DND-41 (cell line): ENCODE measurements around the gene IFNAR1.
A peak's percentile ranks its signal among the peaks of the same experiment; 100 is the strongest.
"Not testable (repeated sequence)": the region's sequence is repeated elsewhere in the genome, so short reads cannot be mapped to it uniquely, and the experiment has no call there.

Source experiments
- ATAC-seq: fragments of 200-7000 bp; cut with Tn5 transposase; 3 replicates; pipeline ENCODE4 v1.9.1; 2021; ENCODE audit warnings: low read depth; ENCODE audit not compliant: insufficient read depth
- DNase-seq: peaks from one replicate; pipeline ENCODE4 v3.0.0-alpha.2; 2020
- H2AFZ ChIP-seq: 2 replicates; pipeline ENCODE4 v1.6.0; 2012; ENCODE audit warnings: low read depth, low read length
- H3K27ac ChIP-seq: 2 replicates; pipeline ENCODE4 v1.5.1; 2012; ENCODE audit warnings: low read length, inconsistent platforms
- H3K27me3 ChIP-seq: fragments of 200-600 bp; sonication (generic); 2 replicates; pipeline ENCODE4 v1.6.0; 2012; ENCODE audit warnings: low read length, mild to moderate bottlenecking, inconsistent platforms; ENCODE audit not compliant: insufficient read depth, poor library complexity
- H3K36me3 ChIP-seq: 2 replicates; pipeline ENCODE4 v1.5.1; 2012; ENCODE audit warnings: low read length, inconsistent platforms; ENCODE audit not compliant: insufficient read depth
- H3K4me1 ChIP-seq: 2 replicates; pipeline ENCODE4 v1.5.1; 2012; ENCODE audit warnings: mild to moderate bottlenecking, low read length; ENCODE audit not compliant: insufficient read depth
- H3K4me2 ChIP-seq: 2 replicates; pipeline ENCODE4 v1.6.0; 2012; ENCODE audit warnings: mild to moderate bottlenecking, moderate library complexity, low read length, inconsistent platforms; ENCODE audit not compliant: insufficient read depth
- H3K4me3 ChIP-seq, 2 experiments: fragments of 200-600 bp in 1 of 2; shearing (Covaris generic) in 1 of 2; 2 replicates each; pipeline ENCODE4 v1.5.1; 2012 to 2016; ENCODE audit warnings: inconsistent platforms in 2 of 2, low read length in 2 of 2, mild to moderate bottlenecking in 2 of 2, low read depth in 1 of 2, moderate library complexity in 1 of 2
- H3K79me2 ChIP-seq: 2 replicates; pipeline ENCODE4 v1.6.0; 2012; ENCODE audit warnings: low read length, inconsistent platforms; ENCODE audit not compliant: insufficient read depth
- H3K9ac ChIP-seq: 2 replicates; pipeline ENCODE4 v1.6.0; 2012; ENCODE audit warnings: low read depth, mild to moderate bottlenecking, inconsistent platforms, low read length, moderate library complexity
- H3K9me3 ChIP-seq: 2 replicates; pipeline ENCODE4 v1.5.1; 2012; ENCODE audit warnings: low read length, moderate library complexity, mild to moderate bottlenecking, inconsistent platforms; ENCODE audit not compliant: insufficient read depth, severe bottlenecking
- H4K20me1 ChIP-seq: 2 replicates; pipeline ENCODE4 v1.6.0; 2012; ENCODE audit warnings: low read length; ENCODE audit not compliant: insufficient read depth
- CTCF ChIP-seq: IDR thresholded peaks from 2 replicates; pipeline ENCODE4 v1.5.1; 2012; ENCODE audit warnings: borderline replicate concordance, low read length, moderate library complexity, mild to moderate bottlenecking; ENCODE audit not compliant: poor library complexity, severe bottlenecking; ENCODE audit errors: extremely low read depth
- EZH2 ChIP-seq: IDR thresholded peaks from 3 replicates; pipeline ENCODE4 v1.6.1; 2012; ENCODE audit warnings: borderline replicate concordance, low read depth, mild to moderate bottlenecking, moderate library complexity, low read length, inconsistent platforms; ENCODE audit not compliant: severe bottlenecking

IFNAR1 gene

DNA sequence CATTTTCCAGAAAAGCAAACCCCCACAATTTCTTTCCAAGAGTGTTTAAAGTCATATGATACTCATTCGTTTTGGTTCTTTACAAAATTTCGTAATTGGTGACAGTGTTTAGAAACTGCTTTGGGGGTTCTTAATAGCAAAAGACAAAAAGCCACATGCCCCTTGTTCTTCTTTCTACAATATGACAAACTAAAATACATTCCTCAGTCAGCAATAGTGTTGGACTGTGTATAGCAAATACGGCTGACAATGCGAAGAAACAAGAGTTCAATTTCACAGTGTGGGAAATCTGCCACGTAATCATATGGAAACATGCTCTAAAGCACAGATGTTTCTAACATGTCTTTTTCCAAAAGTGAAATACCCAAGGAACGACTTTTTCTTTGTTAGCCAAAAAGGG is 7.6 kb upstream of the IFNAR1 start:
- H3K9ac ChIP-seq, result no peak overlapping the region
- no peak overlapping the region for H2AFZ ChIP-seq
- H3K36me3 ChIP-seq, result no peaks in the 10 kb centered on the region
- H3K79me2 ChIP-seq, result no peaks in the 10 kb centered on the region
- no peaks in the 10 kb centered on the region for H4K20me1 ChIP-seq
- no peak overlapping the region for H3K27ac ChIP-seq
- no peaks in the 10 kb centered on the region for H3K4me1 ChIP-seq
- DNase-seq (no peak), ATAC-seq (no peak)
- no peaks in the 10 kb centered on the region for H3K27me3 ChIP-seq
- TF ChIP-seq EZH2 (no peak), CTCF (no peak)
- H3K4me2 ChIP-seq, result no peak overlapping the region
- no peaks in the 10 kb centered on the region for H3K9me3 ChIP-seq
- H3K4me3 ChIP-seq, result no peak overlapping the region

DNA sequence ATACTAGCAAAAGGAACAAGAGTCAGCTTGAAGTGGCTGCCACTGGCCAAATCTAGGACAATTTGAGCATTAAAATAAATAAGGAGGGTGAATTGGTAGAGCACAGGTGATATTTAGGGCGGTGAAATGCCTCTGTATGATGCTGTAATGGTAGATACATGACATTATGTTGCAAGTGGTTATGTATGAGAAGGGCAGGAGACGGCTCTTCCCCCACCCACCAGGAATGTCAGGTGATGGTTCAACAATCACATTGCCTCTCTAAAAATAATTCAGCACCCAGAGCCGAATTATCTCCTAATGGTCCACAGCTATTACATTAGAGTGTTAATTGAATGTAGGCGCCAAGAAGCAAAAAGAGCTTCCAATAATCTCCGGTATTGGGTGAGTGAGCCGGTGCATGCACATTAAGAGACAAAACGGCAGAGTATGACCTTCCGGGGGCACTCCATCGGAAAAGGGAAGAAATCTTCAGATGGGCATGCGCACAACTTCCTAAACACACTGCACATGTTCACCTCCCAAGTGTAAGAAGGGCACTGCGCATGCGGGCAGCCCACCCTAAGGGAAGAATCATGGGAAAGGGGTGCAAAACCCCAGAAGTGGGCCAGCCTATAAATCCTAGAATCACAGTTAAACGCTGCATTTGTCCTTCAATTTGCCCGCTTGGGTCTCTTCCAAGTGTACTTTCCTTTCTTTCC is 6.8 kb upstream of the IFNAR1 start:
- Histone ChIP-seq H3K9me3 (no peaks in the 10 kb centered on the region), H3K36me3 (no peaks in the 10 kb centered on the region), H3K4me1 (no peaks in the 10 kb centered on the region), H2AFZ (no peak overlapping the region), H3K4me2 (no peak overlapping the region), H3K27ac (no peak overlapping the region), H3K9ac (no peak overlapping the region), H3K4me3 (no peak overlapping the region), H4K20me1 (no peaks in the 10 kb centered on the region), H3K79me2 (no peaks in the 10 kb centered on the region), H3K27me3 (no peaks in the 10 kb centered on the region)
- ATAC-seq (no peak), DNase-seq (no peak)
- no peak for TF ChIP-seq CTCF
- no peak for TF ChIP-seq EZH2

DNA sequence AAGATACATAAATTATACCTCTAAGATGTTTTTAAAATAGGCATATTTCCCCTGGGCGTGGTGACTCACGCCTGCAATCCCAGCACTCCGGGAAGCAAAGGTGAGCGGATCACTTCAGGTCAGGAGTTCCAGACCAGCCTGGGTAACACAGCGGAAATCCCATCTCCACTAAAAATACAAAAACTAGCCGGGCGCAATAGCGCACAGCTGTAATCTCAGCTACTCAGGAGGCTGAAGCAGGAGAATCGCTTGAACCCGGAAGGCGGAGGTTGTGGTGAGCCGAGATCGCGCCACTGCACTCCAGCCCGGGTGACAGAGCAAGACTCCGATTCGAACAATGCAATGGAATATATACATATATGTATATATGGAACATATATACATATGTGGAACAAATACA is 3.8 kb upstream of the IFNAR1 start:
- H3K36me3 ChIP-seq, H3K4me3 ChIP-seq, DNase-seq, ATAC-seq, H3K9me3 ChIP-seq, H3K27me3 ChIP-seq, H3K4me2 ChIP-seq, H3K9ac ChIP-seq, H2AFZ ChIP-seq, H4K20me1 ChIP-seq, H3K27ac ChIP-seq: not testable (repeated sequence)
- Histone ChIP-seq H3K79me2 (peaks cover 20% of the 10 kb centered on the region), H3K4me1 (peaks cover 12% of the 10 kb centered on the region)

GRCh38 chr21:33323610-33324009 is 1.2 kb upstream of the IFNAR1 start:
- H3K4me3 ChIP-seq, result peak overlapping the region; percentile 54 to 83; a peak in 2 of 4 replicates
- not testable (repeated sequence) for H3K27ac ChIP-seq, H4K20me1 ChIP-seq, H3K9me3 ChIP-seq, H2AFZ ChIP-seq, ATAC-seq, H3K27me3 ChIP-seq, DNase-seq
- H3K9ac ChIP-seq, result peak overlapping the region; percentile 88
- peaks cover 46% of the 10 kb centered on the region for H3K79me2 ChIP-seq
- H3K4me1 ChIP-seq, result peaks cover 34% of the 10 kb centered on the region
- peaks cover 12% of the 10 kb centered on the region; the same call in 1 of the 2 replicates for H3K36me3 ChIP-seq
- peak overlapping the region; percentile 82 for H3K4me2 ChIP-seq
